SK-N-MC (cell line): ENCODE measurements around the gene PLCB3.

Experiments used
- EZH2 ChIP-seq: fragments of 200-600 bp; sonication (generic); IDR thresholded peaks from one replicate; pipeline ENCODE4 v1.6.1; 2017; ENCODE audit warnings: antibody characterized with exemption
- FOXP2 ChIP-seq: optimal IDR thresholded peaks from 2 replicates; pipeline ENCODE3; 2011; ENCODE audit warnings: mild to moderate bottlenecking, moderate library complexity; ENCODE audit not compliant: insufficient read depth; ENCODE audit errors: extremely low read length, control extremely low read depth
- POLR2AphosphoS5 ChIP-seq: IDR thresholded peaks from 2 replicates; pipeline ENCODE4 v1.6.1; 2012; ENCODE audit warnings: mild to moderate bottlenecking, low read depth, low read length, borderline replicate concordance

DNA sequence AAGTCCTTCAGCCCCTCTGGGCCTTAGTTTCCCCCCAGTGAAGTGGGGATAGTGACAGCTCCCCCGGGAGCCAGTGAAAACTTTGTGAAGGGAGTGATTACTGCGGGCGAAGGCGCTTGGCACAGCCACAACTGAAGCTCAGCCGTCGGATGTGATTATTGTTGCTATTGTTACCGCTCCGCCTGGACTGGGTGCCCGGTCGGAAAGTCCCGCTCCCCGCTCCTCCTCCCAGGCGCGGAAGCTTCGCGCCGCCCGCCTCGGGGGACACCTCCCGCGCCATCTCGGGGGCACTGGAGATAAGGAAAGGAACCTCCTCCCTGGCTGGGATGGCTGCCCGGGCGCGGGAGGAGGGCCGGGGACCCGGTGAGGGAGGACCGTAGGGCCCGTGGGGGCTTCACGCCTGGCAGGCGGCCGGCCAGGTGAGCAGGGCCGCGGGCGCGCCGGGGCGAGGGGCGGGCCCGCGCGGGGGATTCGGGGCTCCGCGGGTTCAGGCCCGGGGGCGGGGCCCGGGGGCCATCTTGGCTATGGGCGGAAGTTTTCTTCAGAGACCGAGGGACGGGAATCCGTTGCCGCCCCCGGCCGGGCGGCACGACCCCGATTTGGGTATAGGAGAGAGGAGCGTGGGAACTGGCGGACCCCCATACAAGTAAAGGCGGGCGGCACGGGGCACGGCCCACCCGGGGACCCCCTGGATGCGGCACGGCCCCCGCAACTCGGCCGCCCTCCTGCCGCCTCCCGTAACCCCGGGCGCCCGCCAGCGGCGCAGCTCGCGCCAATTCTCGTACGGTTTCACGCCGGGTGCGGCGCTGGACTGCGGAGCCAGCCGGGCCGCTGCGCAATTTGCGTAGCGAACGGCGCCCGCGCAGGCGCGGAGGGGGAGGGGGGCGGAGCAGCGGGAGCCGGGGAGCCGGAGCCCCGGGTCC lies 33.9 kb downstream of the PLCB3 start, which contains the start of gene GPR137:
- no peak for TF ChIP-seq EZH2
- TF ChIP-seq POLR2AphosphoS5, result no peak
- TF ChIP-seq FOXP2, result no peak
